Endothelial cell of umbilical vein (primary cell): ENCODE measurements around the gene UBA6. TPM values are rescaled to one million over a fixed set of nuclear protein-coding genes. Genes with fewer than 3 reads are reported as not detected.

Experiments used
- BruUV-seq: library from RNA; stranded (reverse); fragments of 400-500 nt; replicated peaks from 2 replicates; lab custom pipeline; 2021; lab: Mats Ljungman, UMichigan
- CTCF ChIA-PET: fragments of 300-600, 350-600 bp; sonication (Branson Sonifier 250); formaldehyde crosslinking; loops from one replicate; lab custom pipeline; 2021; ENCODE audit warnings: antibody characterized with exemption, inconsistent platforms; lab: Charles Lee
- POLR2A ChIA-PET: fragments of 300-600, 350-600 bp; sonication (Branson Sonifier 250); formaldehyde crosslinking; loops from one replicate; lab custom pipeline; 2021; ENCODE audit warnings: antibody characterized with exemption, inconsistent platforms; lab: Charles Lee
- DNase-seq: peaks from one replicate; pipeline ENCODE4 v3.0.0-alpha.2; 2011; ENCODE audit warnings: low read depth, low spot score
- FAIRE-seq: peaks from 2 replicates; lab custom pipeline; 2011; peaks lifted over from hg19 to GRCh38; lab: Jason Lieb, UNC
- H2AFZ ChIP-seq: 2 replicates; pipeline ENCODE4 v1.6.0; 2012; ENCODE audit warnings: low read depth, low read length, control low read depth, inconsistent platforms
- H3K27ac ChIP-seq: 2 replicates; pipeline ENCODE4 v1.5.1; 2011; ENCODE audit warnings: low read depth, mild to moderate bottlenecking, control low read depth, low read length, moderate library complexity; ENCODE audit not compliant: insufficient read depth
- H3K27me3 ChIP-seq, 2 experiments: 2 replicates each; pipeline versions ENCODE4 v1.6.0 to v1.6.1; 2011; ENCODE audit warnings: low read length in 2 of 2, mixed read lengths in 1 of 2; ENCODE audit not compliant: control insufficient read depth in 2 of 2, insufficient read depth in 2 of 2
- H3K36me3 ChIP-seq, 2 experiments: 2 replicates in 1 of 2; 3 replicates in 1 of 2; pipeline ENCODE4 v1.5.1; 2011; ENCODE audit warnings: low read length in 2 of 2, mild to moderate bottlenecking in 1 of 2, moderate library complexity in 1 of 2; ENCODE audit not compliant: control insufficient read depth in 2 of 2, insufficient read depth in 2 of 2; ENCODE audit errors: extremely low read depth in 1 of 2
- H3K4me1 ChIP-seq: 3 replicates; pipeline ENCODE4 v1.5.1; 2011; ENCODE audit warnings: mild to moderate bottlenecking, low read length; ENCODE audit not compliant: control insufficient read depth, insufficient read depth; ENCODE audit errors: extremely low read depth
- H3K4me2 ChIP-seq: 2 replicates; pipeline ENCODE4 v1.6.1; 2011; ENCODE audit warnings: low read length, control low read depth, mixed read lengths; ENCODE audit not compliant: insufficient read depth
- H3K4me3 ChIP-seq, 3 experiments: fragments of 200-600 bp in 1 of 3; sonication (generic), shearing (Covaris generic) in 1 of 3; replicated peaks in 1 of 3; 2 replicates each; pipeline ENCODE4 v1.5.1; 2011 to 2016; ENCODE audit warnings: control low read depth in 3 of 3, low read length in 3 of 3, mild to moderate bottlenecking in 2 of 3, inconsistent platforms in 1 of 3, low read depth in 1 of 3, moderate library complexity in 1 of 3; ENCODE audit not compliant: insufficient read depth in 1 of 3
- H3K79me2 ChIP-seq: 2 replicates; pipeline ENCODE4 v1.6.0; 2012; ENCODE audit warnings: low read length, inconsistent platforms; ENCODE audit not compliant: control insufficient read depth, insufficient read depth
- H3K9ac ChIP-seq: replicated peaks from 2 replicates; pipeline ENCODE3; 2011; ENCODE audit warnings: low read length, control low read depth; ENCODE audit not compliant: insufficient read depth; ENCODE audit errors: extremely low read depth
- H3K9me1 ChIP-seq: replicated peaks from 3 replicates; pipeline ENCODE4 v1.6.0; 2011; ENCODE audit warnings: mild to moderate bottlenecking, low read length; ENCODE audit not compliant: control insufficient read depth, insufficient read depth; ENCODE audit errors: extremely low read depth
- H3K9me3 ChIP-seq: replicated peaks from 2 replicates; pipeline ENCODE4 v1.5.1; 2012; ENCODE audit warnings: low read length, inconsistent platforms; ENCODE audit not compliant: control insufficient read depth, insufficient read depth
- H4K20me1 ChIP-seq: replicated peaks from 2 replicates; pipeline ENCODE3; 2011; ENCODE audit warnings: mild to moderate bottlenecking, low read length; ENCODE audit not compliant: control insufficient read depth, insufficient read depth; ENCODE audit errors: extremely low read depth
- EZH2 ChIP-seq: IDR thresholded peaks from 2 replicates; pipeline ENCODE4 v1.6.1; 2012; ENCODE audit warnings: borderline replicate concordance, low read depth, mild to moderate bottlenecking, moderate library complexity, low read length, inconsistent platforms; ENCODE audit not compliant: severe bottlenecking
- FOS ChIP-seq: IDR thresholded peaks from 2 replicates; pipeline ENCODE4 v1.6.1; 2011; ENCODE audit warnings: mild to moderate bottlenecking, low read length, moderate library complexity, borderline replicate concordance; ENCODE audit not compliant: insufficient read depth
- GATA2 ChIP-seq: IDR thresholded peaks from 2 replicates; pipeline ENCODE4 v1.7.0; 2011; ENCODE audit warnings: low read depth, mild to moderate bottlenecking, moderate library complexity, mixed read lengths, low read length; ENCODE audit not compliant: insufficient read length, insufficient read depth
- JUN ChIP-seq: IDR thresholded peaks from 2 replicates; pipeline ENCODE4 v1.6.1; 2011; ENCODE audit warnings: borderline replicate concordance, low read depth; ENCODE audit not compliant: insufficient read length, insufficient read depth
- MYC ChIP-seq: IDR thresholded peaks from one replicate; pipeline ENCODE4 v1.6.1; 2011; ENCODE audit warnings: mild to moderate bottlenecking, low read depth, low read length
- POLR2A ChIP-seq: IDR thresholded peaks from 2 replicates; pipeline ENCODE4 v1.6.1; 2012; ENCODE audit warnings: low read depth, mild to moderate bottlenecking, control low read depth, low read length
- POLR2AphosphoS5 ChIP-seq: IDR thresholded peaks from 2 replicates; pipeline ENCODE4 v1.6.1; 2012; ENCODE audit warnings: low read depth, mild to moderate bottlenecking, control low read depth, low read length, moderate library complexity; ENCODE audit not compliant: insufficient read depth
- dilution Hi-C: fragments of 300-500 bp; cut with MboI; formaldehyde crosslinking; loops from one replicate; pipeline ENCODE4 v1.15.0; 2019; ENCODE audit warnings: low sequenced_read_pairs; ENCODE audit not compliant: extremely low pct_ligation_motif_present
- intact Hi-C: fragments of 100-400 bp; cut with micrococcal nuclease; formaldehyde crosslinking; loops from one replicate; pipeline ENCODE4 v1.10.0; 2022
- polyA plus RNA-seq, 4 experiments: library from polyadenylated mRNA; depleted of rRNA in 3 of 4; stranded (reverse) in 3 of 4; unstranded in 1 of 4; fragments of >200 nt; gene quantifications; 2 replicates each; pipeline versions ENCODE4 v1.2.1 to v1.2.3, GENCODE V29; 2011 to 2012; ENCODE audit warnings: missing spikeins in 1 of 4
- total RNA-seq: library from RNA; stranded (reverse); gene quantifications from 2 replicates; pipeline ENCODE4 v1.2.3, GENCODE V29; 2021
- TF ChIP-seq, protein P1 (sequence below), 2 donors: IDR thresholded peaks; 1 replicate in 1 of 2; 2 replicates in 1 of 2; pipeline ENCODE4 v1.5.1; 2011; ENCODE audit warnings: low read length in 2 of 2, mild to moderate bottlenecking in 2 of 2, moderate library complexity in 2 of 2, control low read depth in 1 of 2, inconsistent platforms in 1 of 2, low read depth in 1 of 2; ENCODE audit not compliant: insufficient read depth in 1 of 2; ENCODE audit errors: extremely low read depth in 1 of 2
- TF ChIP-seq, protein P2 (sequence below): IDR thresholded peaks from 2 replicates; pipeline ENCODE4 v1.6.1; 2011; ENCODE audit not compliant: insufficient read depth, insufficient read length

The UBA6 gene
- total and polyA plus RNA-seq, 2 donors (not counting 3 experiments of a cell fraction or from before 2014, with no cell fraction given), result 30.9 to 96.4 TPM

DNA sequence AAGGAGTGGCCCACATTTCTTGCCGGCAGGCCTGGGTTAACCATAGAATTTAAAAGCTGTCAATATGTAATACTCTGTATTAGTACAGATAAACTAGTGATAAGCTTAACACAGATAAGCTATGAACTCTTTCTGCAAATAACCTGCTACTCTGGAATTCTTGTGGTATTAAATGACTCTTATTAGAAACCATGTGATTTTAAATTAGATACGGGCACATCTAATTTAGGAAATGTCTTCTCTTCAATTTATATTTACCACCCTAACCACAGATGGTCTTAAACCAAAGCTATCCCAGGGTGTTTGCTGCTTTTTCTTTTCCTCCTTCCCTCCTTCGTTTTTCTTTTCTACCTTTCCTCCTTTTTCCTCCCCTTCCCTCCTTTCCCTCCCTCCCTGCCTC, 48.3 kb upstream of the UBA6 start:
- dilution Hi-C loops (no loop called here), intact Hi-C loops (loop anchor here (5.0 kb wide), 1 partner anchor 202 kb away; the partner anchor contains the start of gene CENPC)
- Histone ChIP-seq H3K27me3 (no peaks in the 10 kb centered on the region), H3K4me1 (no peaks in the 10 kb centered on the region), H3K36me3 (no peaks in the 10 kb centered on the region), H3K27ac (no peak overlapping the region), H3K9ac (no peak overlapping the region), H2AFZ (no peak overlapping the region), H3K4me2 (no peak overlapping the region), H3K4me3 (no peak overlapping the region), H4K20me1 (no peaks in the 10 kb centered on the region), H3K9me3 (no peaks in the 10 kb centered on the region), H3K79me2 (no peaks in the 10 kb centered on the region), H3K9me1 (no peaks in the 10 kb centered on the region)
- FAIRE-seq, result no peak
- CTCF ChIA-PET, result interaction anchor here (0.7 to 1.7 kb wide), 5 partner anchors 9 to 427 kb away, joined by 3 to 6 read pairs (median 3); no protein-coding TSS in a partner anchor
- DNase-seq, result no peak
- no TSS peak for BruUV-seq
- TF ChIP-seq EZH2 (no peak), FOS (no peak), POLR2AphosphoS5 (no peak), MYC (no peak), GATA2 (no peak), JUN (no peak), POLR2A (no peak)
- TF ChIP-seq, protein P1, sequence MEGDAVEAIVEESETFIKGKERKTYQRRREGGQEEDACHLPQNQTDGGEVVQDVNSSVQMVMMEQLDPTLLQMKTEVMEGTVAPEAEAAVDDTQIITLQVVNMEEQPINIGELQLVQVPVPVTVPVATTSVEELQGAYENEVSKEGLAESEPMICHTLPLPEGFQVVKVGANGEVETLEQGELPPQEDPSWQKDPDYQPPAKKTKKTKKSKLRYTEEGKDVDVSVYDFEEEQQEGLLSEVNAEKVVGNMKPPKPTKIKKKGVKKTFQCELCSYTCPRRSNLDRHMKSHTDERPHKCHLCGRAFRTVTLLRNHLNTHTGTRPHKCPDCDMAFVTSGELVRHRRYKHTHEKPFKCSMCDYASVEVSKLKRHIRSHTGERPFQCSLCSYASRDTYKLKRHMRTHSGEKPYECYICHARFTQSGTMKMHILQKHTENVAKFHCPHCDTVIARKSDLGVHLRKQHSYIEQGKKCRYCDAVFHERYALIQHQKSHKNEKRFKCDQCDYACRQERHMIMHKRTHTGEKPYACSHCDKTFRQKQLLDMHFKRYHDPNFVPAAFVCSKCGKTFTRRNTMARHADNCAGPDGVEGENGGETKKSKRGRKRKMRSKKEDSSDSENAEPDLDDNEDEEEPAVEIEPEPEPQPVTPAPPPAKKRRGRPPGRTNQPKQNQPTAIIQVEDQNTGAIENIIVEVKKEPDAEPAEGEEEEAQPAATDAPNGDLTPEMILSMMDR (IDR thresholded peaks at IDR 0.05; ENCODE audit: extremely low read depth in 1 of 2, insufficient read depth in 1 of 2, low read depth in 1 of 2, low read length in 2 of 2), result no peak
- TF ChIP-seq, protein P2, sequence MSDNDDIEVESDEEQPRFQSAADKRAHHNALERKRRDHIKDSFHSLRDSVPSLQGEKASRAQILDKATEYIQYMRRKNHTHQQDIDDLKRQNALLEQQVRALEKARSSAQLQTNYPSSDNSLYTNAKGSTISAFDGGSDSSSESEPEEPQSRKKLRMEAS, result no peak
- POLR2A ChIA-PET, result no interaction called here
